ENCODE measurements around the gene AKR7A3. TPM values are rescaled to one million over a fixed set of nuclear protein-coding genes. Genes with fewer than 3 reads are reported as not detected.

Gene AKR7A3
- total and polyA plus RNA-seq, 10 of the 15 experiments (the other 5 are each of a cell fraction or from before 2014, with no cell fraction given) = 0.10 to 1.1 (median 0.25) TPM; not detected in 2

- peaks cover 4 to 6% of the 10 kb centered on the region in 2 experiments; a peak in 3 of 4 replicates for H3K36me3 ChIP-seq (ENCODE audit: control insufficient read depth in 2 of 2, insufficient read depth in 2 of 2, low read length in 1 of 2)
- H3K4me2 ChIP-seq (ENCODE audit: control insufficient read depth, insufficient read depth) = no peak overlapping the region
- FAIRE-seq (no peak), ATAC-seq (no peak), DNase-seq (ENCODE audit: low read depth, low spot score) (no peak)
- no peaks in the 10 kb centered on the region for H3K27me3 ChIP-seq (replicated peaks in 1 of 2; ENCODE audit: control insufficient read depth in 2 of 2, insufficient read depth in 2 of 2, low read length in 1 of 2)
- ChIA-PET CTCF (no interaction called here), RAD21 (ENCODE audit: unreplicated experiment) (no interaction called here), POLR2A (no interaction called here), SMC1A (ENCODE audit: uncharacterized antibody, unreplicated experiment) (interaction anchor here (0.6 kb wide), 2 partner anchors 158 to 284 kb away, joined by 3 read pairs; no protein-coding TSS in a partner anchor)
- no peak overlapping the region for H3K4me3 ChIP-seq
- WGBS (ENCODE audit: insufficient coverage, insufficient replicate concordance, low lambda C conversion rate, missing lambda C conversion rate) = 97% methylated on average over 3 of the region's 3 CpGs
- in situ Hi-C loops (cut with MboI) (no loop called here), intact Hi-C loops (cut with micrococcal nuclease; ENCODE audit: unreplicated experiment) (no loop called here)
- peaks cover 12% of the 10 kb centered on the region for H3K4me1 ChIP-seq (ENCODE audit: control insufficient read depth, insufficient read depth, low read length)
- no peaks in the 10 kb centered on the region for H3K9me3 ChIP-seq (replicated peaks; ENCODE audit: control insufficient read depth, insufficient read depth, low read length)
- H3K27ac ChIP-seq (ENCODE audit: control insufficient read depth, insufficient read depth) = no peak overlapping the region
- no TSS peak for BruUV-seq (replicated peaks)
- no peak overlapping the region for H3K9ac ChIP-seq (ENCODE audit: control insufficient read depth, insufficient read depth, low read length)
- H4K20me1 ChIP-seq (ENCODE audit: control insufficient read depth, insufficient read depth) = no peaks in the 10 kb centered on the region
- TF ChIP-seq CHD2 (IDR thresholded peaks at IDR 0.05; ENCODE audit: borderline replicate concordance, low read depth, low read length) = no peak
- no peak for TF ChIP-seq SRF (IDR thresholded peaks at IDR 0.05; ENCODE audit: low read depth in 2 of 2, low read length in 2 of 2)
- no peak for TF ChIP-seq BMI1 (IDR thresholded peaks at IDR 0.05; ENCODE audit: borderline replicate concordance)
- no peak overlapping the region for H2AFZ ChIP-seq (ENCODE audit: control insufficient read depth, low read depth, low read length)
- peaks cover under 1% of the 10 kb centered on the region for H3K79me2 ChIP-seq (ENCODE audit: control insufficient read depth, insufficient read depth, low read length)
Measured at GRCh38 chr1:19321071-19321470, 32.5 kb upstream of the AKR7A3 start.

DNA sequence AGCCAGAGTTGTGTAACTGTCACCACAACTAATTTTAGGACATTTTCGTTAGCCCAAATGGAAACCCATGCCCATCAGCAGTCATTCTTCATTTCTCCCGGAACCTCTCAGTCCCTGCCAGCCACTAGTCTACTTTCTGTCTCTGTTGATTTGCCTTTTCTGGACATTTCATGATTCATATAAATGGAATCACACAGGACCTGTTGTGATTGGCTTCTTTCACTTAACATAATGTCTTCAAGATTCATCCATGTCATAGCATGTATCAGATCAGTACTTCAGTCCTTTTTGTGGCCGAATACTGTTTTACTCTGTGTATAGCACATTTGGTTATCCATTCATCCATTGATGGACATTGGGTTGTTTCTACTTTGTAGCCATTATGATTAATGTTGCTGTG is 30.6 kb upstream of the AKR7A3 start:
- TF ChIP-seq LARP7 (IDR thresholded peaks at IDR 0.05) (no peak), RB1 (IDR thresholded peaks at IDR 0.05; ENCODE audit: borderline replicate concordance) (no peak), RBBP5 (conservative IDR thresholded peaks at IDR 0.05) (no peak), NBN (IDR thresholded peaks at IDR 0.05) (no peak), ZNF217 (IDR thresholded peaks at IDR 0.05) (no peak), ASH2L (IDR thresholded peaks at IDR 0.05; ENCODE audit: borderline replicate concordance, low read depth) (no peak), IKZF2 (IDR thresholded peaks at IDR 0.05) (no peak), BMI1 (IDR thresholded peaks at IDR 0.05; ENCODE audit: borderline replicate concordance) (no peak), KAT2A (conservative IDR thresholded peaks at IDR 0.05; ENCODE audit: control insufficient read depth, low read depth, low read length) (no peak)
- intact Hi-C loops (cut with micrococcal nuclease; ENCODE audit: unreplicated experiment) = loop anchor here (10.0 kb wide), 2 partner anchors 166 to 336 kb away; partner anchors contain the start of gene CAPZB
- no peak overlapping the region for H3K9ac ChIP-seq (ENCODE audit: control insufficient read depth, insufficient read depth, low read length)
- peaks cover 31% of the 10 kb centered on the region for H3K4me1 ChIP-seq (ENCODE audit: control insufficient read depth, insufficient read depth, low read length)
- ChIA-PET SMC1A (ENCODE audit: uncharacterized antibody, unreplicated experiment) (no interaction called here), POLR2A (no interaction called here), CTCF (no interaction called here), RAD21 (ENCODE audit: unreplicated experiment) (no interaction called here)
- H2AFZ ChIP-seq (ENCODE audit: control insufficient read depth, low read depth, low read length) = no peak overlapping the region
- WGBS (ENCODE audit: insufficient coverage, insufficient replicate concordance, low lambda C conversion rate, missing lambda C conversion rate) = 60% methylated on average over 3 of the region's 3 CpGs
- H3K4me2 ChIP-seq (ENCODE audit: control insufficient read depth, insufficient read depth) = no peak overlapping the region
- no TSS peak for BruUV-seq (replicated peaks)
- no peaks in the 10 kb centered on the region; a peak in 1 of 4 replicates for H3K36me3 ChIP-seq (ENCODE audit: control insufficient read depth in 2 of 2, insufficient read depth in 2 of 2, low read length in 1 of 2)
- no peak overlapping the region for H3K27ac ChIP-seq (ENCODE audit: control insufficient read depth, insufficient read depth)
- H3K9me3 ChIP-seq (replicated peaks; ENCODE audit: control insufficient read depth, insufficient read depth, low read length) = no peaks in the 10 kb centered on the region
- no peak overlapping the region for H3K4me3 ChIP-seq
- no peak for FAIRE-seq
- H3K27me3 ChIP-seq (replicated peaks in 1 of 2; ENCODE audit: control insufficient read depth in 2 of 2, insufficient read depth in 2 of 2, low read length in 1 of 2) = no peaks in the 10 kb centered on the region
- H3K79me2 ChIP-seq (ENCODE audit: control insufficient read depth, insufficient read depth, low read length) = peaks cover 3% of the 10 kb centered on the region
- no peak for DNase-seq (ENCODE audit: low read depth, low spot score)
- H4K20me1 ChIP-seq (ENCODE audit: control insufficient read depth, insufficient read depth) = no peaks in the 10 kb centered on the region
- in situ Hi-C loops (cut with MboI) = no loop called here
- ATAC-seq = no peak

Measured in GM12878 (cell line).